DOHH2 (cell line): ENCODE data around the gene B4GALT2.

Experiments used
- CTCF ChIP-seq: fragments of 200-600 bp; sonication (generic); IDR thresholded peaks from one replicate; pipeline ENCODE4 v1.5.1; 2014; ENCODE audit warnings: antibody characterized with exemption, mild to moderate bottlenecking, low read depth, low read length; ENCODE audit not compliant: poor library complexity, severe bottlenecking
- EZH2phosphoT487 ChIP-seq: fragments of 200-600 bp; sonication (generic); IDR thresholded peaks from 2 replicates; pipeline ENCODE4 v1.6.1; 2017; ENCODE audit warnings: borderline replicate concordance, mild to moderate bottlenecking, antibody characterized with exemption, low read length, moderate library complexity, mixed read lengths

GRCh38 chr1:44002165-44002564, 23.2 kb downstream of the B4GALT2 start:
- no peak for TF ChIP-seq CTCF
- no peak for TF ChIP-seq EZH2phosphoT487
